ENCODE measurements around the gene KIAA0319L.
"Not testable (repeated sequence)": the region's sequence is repeated elsewhere in the genome, so short reads cannot be mapped to it uniquely, and the experiment has no call there.

- TF ChIP-seq POLR2A, CTCF (IDR thresholded peaks at IDR 0.05): not testable (repeated sequence)
Measured at GRCh38 chr1:35463749-35464148, 93.5 kb downstream of the KIAA0319L start.
